A549 treated with AZD9567 at 1 μM for 4 hours (cell line): ENCODE data around the gene MAN2B1. TPM values are rescaled to one million over a fixed set of nuclear protein-coding genes. Genes with fewer than 3 reads are reported as not detected.

Experiments
- total RNA-seq: library from RNA; stranded (reverse); fragments of 200-300 nt; extraction: Qiagen RNA extraction; gene quantifications from 5 replicates; pipeline ENCODE4 v1.2.3, GENCODE V29; 2022; ENCODE audit not compliant: insufficient read depth

Gene MAN2B1
- 19.1 to 30.7 TPM (median 22.0 TPM) in 5 replicates for total RNA-seq

GRCh38 chr19:12666265-12667048 lies at the start of gene MAN2B1, which contains the start of gene WDR83:
TSS of gene MAN2B1 (minus strand) at chr19:12666742. CDS start at chr19:12666701, 41 bp downstream.
TSS of gene WDR83 (plus strand) at chr19:12666807. CDS start at chr19:12669791, 2,984 bp downstream.

GRCh38 chr19:12696366-12697335 lies 30.1 kb upstream of the MAN2B1 start, which contains the start of gene FBXW9:
TSS of gene FBXW9 (minus strand) at chr19:12696631. CDS start at chr19:12696581, 50 bp downstream.

GRCh38 chr19:12687496-12688196 lies 21.1 kb upstream of the MAN2B1 start, which contains the start of gene GNG14:
TSS of gene GNG14 (plus strand) at chr19:12687998. CDS start at chr19:12688049, 51 bp downstream.

GRCh38 chr19:12681074-12681987 lies 14.8 kb upstream of the MAN2B1 start, which contains the start of gene DHPS:
TSS of gene DHPS (minus strand) at chr19:12681880. CDS start at chr19:12681766, 114 bp downstream.

GRCh38 chr19:12610540-12611360 lies 55.8 kb downstream of the MAN2B1 start, which contains the start of the genes ZNF490 and ZNF791:
TSS of gene ZNF490 (minus strand) at chr19:12610813. CDS start at chr19:12610680, 133 bp downstream.
TSS of gene ZNF791 (plus strand) at chr19:12610920. CDS start at chr19:12611080, 160 bp downstream.

Other genes with a start within 250 kb of the MAN2B1 start
- gene ZNF443, start 225.7 kb downstream of the MAN2B1 start, total RNA-seq, result 0.93 to 1.1 TPM (median 1.0 TPM) in 5 replicates
- not detected in 5 replicates for gene ZNF709, start 181.9 kb downstream of the MAN2B1 start, total RNA-seq
- 1.8 to 2.4 TPM (median 2.1 TPM) in 5 replicates for gene ZNF564, start 115.3 kb downstream of the MAN2B1 start, total RNA-seq
- gene ZNF490, start 55.9 kb downstream of the MAN2B1 start, total RNA-seq, result 0.54 to 3.3 TPM (median 0.66 TPM) in 5 replicates
- 4.5 to 11.0 TPM (median 5.7 TPM) in 5 replicates for gene ZNF791, start 55.8 kb downstream of the MAN2B1 start, total RNA-seq
- 8.4 to 11.5 TPM (median 10.0 TPM) in 5 replicates for gene WDR83, start 65 bp upstream of the MAN2B1 start, total RNA-seq
- gene DHPS, start 15.1 kb upstream of the MAN2B1 start, total RNA-seq, result 29.7 to 49.1 TPM (median 48.2 TPM) in 5 replicates
- gene GNG14, start 21.3 kb upstream of the MAN2B1 start, total RNA-seq, result not detected in 5 replicates
- gene FBXW9, start 29.9 kb upstream of the MAN2B1 start, total RNA-seq, result 11.4 to 14.6 TPM (median 13.9 TPM) in 5 replicates
- gene TNPO2, start 57.2 kb upstream of the MAN2B1 start, total RNA-seq, result 31.3 to 35.3 TPM (median 33.6 TPM) in 5 replicates
- 118 to 201 TPM (median 193 TPM) in 5 replicates for gene TRIR, start 67.9 kb upstream of the MAN2B1 start, total RNA-seq
- gene GET3, start 70.8 kb upstream of the MAN2B1 start, total RNA-seq, result 83.8 to 103 TPM (median 99.2 TPM) in 5 replicates
- 0.59 to 1.0 TPM (median 0.79 TPM) in 4 of 5 replicates, not detected in the other for gene BEST2, start 85.0 kb upstream of the MAN2B1 start, total RNA-seq
- 9.8 to 14.0 TPM (median 12.8 TPM) in 5 replicates for gene HOOK2, start 108.8 kb upstream of the MAN2B1 start, total RNA-seq
- gene JUNB, start 124.7 kb upstream of the MAN2B1 start, total RNA-seq, result 110 to 185 TPM (median 160 TPM) in 5 replicates
- 0.47 to 0.91 TPM (median 0.66 TPM) in 4 of 5 replicates, not detected in the other for gene PRDX2, start 135.1 kb upstream of the MAN2B1 start, total RNA-seq
- gene THSD8, start 135.3 kb upstream of the MAN2B1 start, total RNA-seq, result 9.1 to 13.7 TPM (median 11.8 TPM) in 4 of 5 replicates, not detected in the other
- gene RNASEH2A, start 139.8 kb upstream of the MAN2B1 start, total RNA-seq, result 39.4 to 50.4 TPM (median 46.8 TPM) in 5 replicates
- gene RTBDN, start 167.8 kb upstream of the MAN2B1 start, total RNA-seq, result 0.08 to 0.09 TPM in 2 of 5 replicates, not detected in the others
- 1.5 to 7.0 TPM (median 1.7 TPM) in 5 replicates for gene MAST1, start 171.8 kb upstream of the MAN2B1 start, total RNA-seq
- 28.6 to 36.5 TPM (median 29.7 TPM) in 5 replicates for gene DNASE2, start 214.7 kb upstream of the MAN2B1 start, total RNA-seq
- gene KLF1, start 220.5 kb upstream of the MAN2B1 start, total RNA-seq, result 0.05 to 0.07 TPM in 2 of 5 replicates, not detected in the others
- 9.2 to 21.4 TPM (median 9.9 TPM) in 5 replicates for gene GCDH, start 224.4 kb upstream of the MAN2B1 start, total RNA-seq